ENCODE results near the gene NTRK1.

DNA sequence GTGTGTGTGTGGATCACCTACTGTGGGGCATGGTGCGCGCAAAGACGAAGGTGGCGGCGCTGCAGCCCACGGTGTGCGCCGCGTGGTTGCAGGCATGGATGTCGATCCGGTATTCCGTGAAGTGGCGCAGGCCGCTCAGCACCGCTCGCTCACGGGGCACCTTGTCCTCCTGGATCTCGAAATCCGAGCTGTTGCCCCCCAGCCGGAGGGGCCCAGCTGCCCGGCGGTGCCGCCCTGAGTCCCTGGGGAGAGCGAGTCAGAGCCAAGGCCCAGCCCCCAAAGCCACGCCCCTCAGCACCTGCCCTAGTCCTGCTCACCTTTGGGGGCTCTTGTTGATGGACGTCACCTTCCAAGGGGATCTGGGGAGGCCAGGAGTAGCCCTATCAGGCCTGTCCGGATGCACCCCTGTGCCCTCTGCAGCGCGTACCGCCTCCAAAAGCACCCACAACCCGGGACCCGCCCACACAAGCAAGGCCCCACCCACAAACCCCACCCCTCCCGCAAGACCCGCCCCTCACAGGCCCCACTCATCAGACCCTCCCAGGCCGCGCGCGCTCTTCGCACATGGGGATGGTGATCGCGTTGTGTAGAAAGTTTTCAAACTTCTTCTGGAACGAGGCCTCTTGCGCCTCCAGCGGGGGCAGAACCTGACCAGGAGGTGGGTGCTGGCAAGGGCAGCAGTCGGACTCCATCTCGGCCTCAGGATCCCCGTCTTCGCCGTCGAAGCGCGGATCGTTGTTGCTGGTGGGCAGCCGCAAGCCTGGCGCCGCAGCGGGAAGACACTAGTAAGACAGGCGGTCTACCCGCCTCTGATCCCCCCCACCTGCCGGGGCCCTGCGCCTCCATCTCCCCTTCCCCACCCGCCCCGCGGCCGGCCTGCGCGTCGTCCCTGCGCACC is 15.4 kb upstream of the NTRK1 start:
- TF ChIP-seq POLR2A (IDR thresholded peaks at IDR 0.05; ENCODE audit: extremely low read depth, insufficient read length), result no peak
- TF ChIP-seq, protein P1, sequence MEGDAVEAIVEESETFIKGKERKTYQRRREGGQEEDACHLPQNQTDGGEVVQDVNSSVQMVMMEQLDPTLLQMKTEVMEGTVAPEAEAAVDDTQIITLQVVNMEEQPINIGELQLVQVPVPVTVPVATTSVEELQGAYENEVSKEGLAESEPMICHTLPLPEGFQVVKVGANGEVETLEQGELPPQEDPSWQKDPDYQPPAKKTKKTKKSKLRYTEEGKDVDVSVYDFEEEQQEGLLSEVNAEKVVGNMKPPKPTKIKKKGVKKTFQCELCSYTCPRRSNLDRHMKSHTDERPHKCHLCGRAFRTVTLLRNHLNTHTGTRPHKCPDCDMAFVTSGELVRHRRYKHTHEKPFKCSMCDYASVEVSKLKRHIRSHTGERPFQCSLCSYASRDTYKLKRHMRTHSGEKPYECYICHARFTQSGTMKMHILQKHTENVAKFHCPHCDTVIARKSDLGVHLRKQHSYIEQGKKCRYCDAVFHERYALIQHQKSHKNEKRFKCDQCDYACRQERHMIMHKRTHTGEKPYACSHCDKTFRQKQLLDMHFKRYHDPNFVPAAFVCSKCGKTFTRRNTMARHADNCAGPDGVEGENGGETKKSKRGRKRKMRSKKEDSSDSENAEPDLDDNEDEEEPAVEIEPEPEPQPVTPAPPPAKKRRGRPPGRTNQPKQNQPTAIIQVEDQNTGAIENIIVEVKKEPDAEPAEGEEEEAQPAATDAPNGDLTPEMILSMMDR (IDR thresholded peaks at IDR 0.05; ENCODE audit: low read depth, low read length), result no peak
- TF ChIP-seq, protein P2, sequence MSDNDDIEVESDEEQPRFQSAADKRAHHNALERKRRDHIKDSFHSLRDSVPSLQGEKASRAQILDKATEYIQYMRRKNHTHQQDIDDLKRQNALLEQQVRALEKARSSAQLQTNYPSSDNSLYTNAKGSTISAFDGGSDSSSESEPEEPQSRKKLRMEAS (IDR thresholded peaks at IDR 0.05; ENCODE audit: low read depth, low read length), result no peak
